GM12891 (cell line): ENCODE results near the gene IGSF8.

ENCODE experiments used
- POLR2AphosphoS5 ChIP-seq: IDR thresholded peaks from 2 replicates; pipeline ENCODE4 v1.6.1; 2011; ENCODE audit warnings: low read depth, low read length, control low read depth
- TAF1 ChIP-seq: IDR thresholded peaks from 2 replicates; pipeline ENCODE4 v1.6.1; 2011; ENCODE audit warnings: low read depth, low read length, control low read depth

DNA sequence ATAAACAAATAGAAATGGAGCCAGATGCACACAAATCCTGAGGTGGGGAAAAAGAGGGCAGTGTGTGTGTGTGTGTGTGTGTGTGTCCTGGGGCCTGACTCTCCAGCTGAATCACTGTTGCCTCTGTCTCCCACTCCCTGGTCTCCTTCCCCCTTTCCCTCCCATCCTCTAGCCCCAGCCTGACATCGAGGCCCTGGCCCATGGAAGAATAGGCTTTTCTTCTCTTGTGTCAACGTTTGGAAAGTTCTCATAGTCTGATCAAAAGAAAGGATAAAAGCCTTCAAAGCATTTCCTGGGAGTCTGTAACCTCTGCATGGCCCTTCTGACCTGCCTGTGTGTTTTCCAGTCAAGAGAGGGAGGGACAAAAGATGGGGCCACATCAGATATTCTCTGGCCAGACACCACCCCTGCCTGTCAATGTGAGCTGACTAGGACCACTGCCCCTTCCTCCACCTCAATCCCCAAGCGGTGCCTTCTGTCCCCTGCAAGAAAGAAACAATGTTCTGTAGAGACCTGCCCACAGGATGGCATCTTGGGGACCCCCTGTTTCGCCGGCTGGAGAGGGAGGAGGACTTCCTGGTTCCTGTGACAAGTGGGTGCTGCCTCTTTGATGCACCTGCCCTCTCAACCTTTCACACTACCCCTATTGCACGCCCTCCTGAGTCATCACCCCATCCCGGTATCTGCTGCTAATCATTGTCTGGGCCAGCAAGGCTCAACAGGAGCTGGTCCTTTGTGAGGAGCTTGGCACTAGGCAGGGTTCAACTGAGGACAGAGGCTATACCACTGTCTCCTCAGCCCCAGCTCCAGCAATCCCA, 44.7 kb downstream of the IGSF8 start:
- TF ChIP-seq POLR2AphosphoS5 = no peak
- TF ChIP-seq TAF1 = no peak
